Endothelial cell of umbilical vein (primary cell): ENCODE results near the gene IP6K2.

Experiments used
- CTCF ChIP-seq, 2 donors: IDR thresholded peaks; 1 replicate in 1 of 2; 2 replicates in 1 of 2; pipeline ENCODE4 v1.5.1; 2011; ENCODE audit warnings: low read length in 2 of 2, mild to moderate bottlenecking in 2 of 2, moderate library complexity in 2 of 2, control low read depth in 1 of 2, inconsistent platforms in 1 of 2, low read depth in 1 of 2; ENCODE audit not compliant: insufficient read depth in 1 of 2; ENCODE audit errors: extremely low read depth in 1 of 2
- EZH2 ChIP-seq: IDR thresholded peaks from 2 replicates; pipeline ENCODE4 v1.6.1; 2012; ENCODE audit warnings: borderline replicate concordance, low read depth, mild to moderate bottlenecking, moderate library complexity, low read length, inconsistent platforms; ENCODE audit not compliant: severe bottlenecking
- JUN ChIP-seq: IDR thresholded peaks from 2 replicates; pipeline ENCODE4 v1.6.1; 2011; ENCODE audit warnings: borderline replicate concordance, low read depth; ENCODE audit not compliant: insufficient read length, insufficient read depth
- MYC ChIP-seq: IDR thresholded peaks from one replicate; pipeline ENCODE4 v1.6.1; 2011; ENCODE audit warnings: mild to moderate bottlenecking, low read depth, low read length
- POLR2A ChIP-seq: IDR thresholded peaks from 2 replicates; pipeline ENCODE4 v1.6.1; 2012; ENCODE audit warnings: low read depth, mild to moderate bottlenecking, control low read depth, low read length
- POLR2AphosphoS5 ChIP-seq: IDR thresholded peaks from 2 replicates; pipeline ENCODE4 v1.6.1; 2012; ENCODE audit warnings: low read depth, mild to moderate bottlenecking, control low read depth, low read length, moderate library complexity; ENCODE audit not compliant: insufficient read depth

- TF ChIP-seq CTCF (IDR thresholded peaks at IDR 0.05; ENCODE audit: extremely low read depth in 1 of 2, insufficient read depth in 1 of 2, low read depth in 1 of 2, low read length in 2 of 2) = no peak
- TF ChIP-seq POLR2AphosphoS5 = no peak
- TF ChIP-seq POLR2A = no peak
- TF ChIP-seq EZH2 = no peak
- no peak for TF ChIP-seq MYC
- TF ChIP-seq JUN = no peak
Observed at GRCh38 chr3:48647714-48648113, 69.3 kb downstream of the IP6K2 start.
